ENCODE measurements around the gene PPM1B. TPM values are rescaled to one million over a fixed set of nuclear protein-coding genes. Genes with fewer than 3 reads are reported as not detected.

The PPM1B gene
- total and polyA plus RNA-seq, 2 donors: 36.3 to 55.4 TPM

Other genes starting within 250 kb of the PPM1B start
- gene LRPPRC, start 172.9 kb upstream of the PPM1B start, total RNA-seq: 52.7 TPM
- gene LRPPRC, start 172.9 kb upstream of the PPM1B start, polyA plus RNA-seq: 34.8 TPM
- 0.19 TPM for gene SLC3A1, start 106.6 kb downstream of the PPM1B start, total RNA-seq
- 3.1 TPM for gene SLC3A1, start 106.6 kb downstream of the PPM1B start, polyA plus RNA-seq
- gene PREPL, start 192.6 kb downstream of the PPM1B start, total RNA-seq: 28.6 TPM
- gene PREPL, start 192.6 kb downstream of the PPM1B start, polyA plus RNA-seq: 16.2 TPM
- 7.0 TPM for gene CAMKMT, start 193.1 kb downstream of the PPM1B start, total RNA-seq
- 7.4 TPM for gene CAMKMT, start 193.1 kb downstream of the PPM1B start, polyA plus RNA-seq